ENCODE results near the gene NDUFAF3. TPM values are rescaled to one million over a fixed set of nuclear protein-coding genes. Genes with fewer than 3 reads are reported as not detected.

Gene NDUFAF3, protein sequence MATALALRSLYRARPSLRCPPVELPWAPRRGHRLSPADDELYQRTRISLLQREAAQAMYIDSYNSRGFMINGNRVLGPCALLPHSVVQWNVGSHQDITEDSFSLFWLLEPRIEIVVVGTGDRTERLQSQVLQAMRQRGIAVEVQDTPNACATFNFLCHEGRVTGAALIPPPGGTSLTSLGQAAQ
- 35.6 TPM for polyA plus RNA-seq (2013, experiment 1 of 2)
- 35.4 TPM for polyA plus RNA-seq (2013, experiment 2 of 2)

GRCh38 chr3:49021813-49022687, at the start of gene NDUFAF3:
NDUFAF3 (plus strand) TSS chr3:49022121; CDS start chr3:49022145, 24 bp downstream.
- Histone ChIP-seq H3K4me3 (ENCODE audit: low read length) (peak within 1 kb of the TSS; percentile 97), H3K4me2 (ENCODE audit: low read length) (peak within 1 kb of the TSS; percentile 98), H2BK5ac (ENCODE audit: low read length) (peak within 1 kb of the TSS; percentile 84), H3K36me3 (ENCODE audit: control insufficient read depth, insufficient read depth, low read length) (peaks cover 18% of the 10 kb centered on the region), H3K56ac (ENCODE audit: low read length) (peak within 1 kb of the TSS; percentile 100), H2AK5ac (ENCODE audit: low read length) (peak within 1 kb of the TSS; percentile 98), H3K4ac (ENCODE audit: low read depth, low read length) (peak within 1 kb of the TSS; percentile 88), H3K79me1 (ENCODE audit: low read length) (peaks cover 11% of the 10 kb centered on the region), H4K5ac (ENCODE audit: low read length) (no peak within 1 kb of the TSS), H3K79me2 (ENCODE audit: control insufficient read depth, insufficient read depth, low read length) (peaks cover 16% of the 10 kb centered on the region), H4K8ac (ENCODE audit: low read depth, low read length) (no peak within 1 kb of the TSS), H3K18ac (ENCODE audit: low read length) (peak within 1 kb of the TSS; percentile 81), H2BK15ac (replicated peaks; ENCODE audit: low read depth) (no peak within 1 kb of the TSS), H3K4me1 (ENCODE audit: control insufficient read depth, low read depth, low read length) (peaks cover 9% of the 10 kb centered on the region), H3K27me3 (ENCODE audit: insufficient read depth, low read length, poor library complexity) (no peaks in the 10 kb centered on the region), H3K27ac (ENCODE audit: low read depth, low read length) (peak within 1 kb of the TSS; percentile 95), H3K9ac (ENCODE audit: low read length) (peak within 1 kb of the TSS; percentile 100), H3K23ac (ENCODE audit: low read length) (peak within 1 kb of the TSS; percentile 99), H2BK120ac (ENCODE audit: low read depth, low read length) (no peak within 1 kb of the TSS)
- DNase-seq: peak; percentile 97
- WGBS (ENCODE audit: extremely low coverage, insufficient coverage, low lambda C conversion rate): no CpG with 5 or more reads among the region's 83 CpGs

- Histone ChIP-seq H3K4me2 (ENCODE audit: low read length) (no peak overlapping the region), H3K36me3 (ENCODE audit: control insufficient read depth, insufficient read depth, low read length) (peaks cover 8% of the 10 kb centered on the region), H3K27ac (ENCODE audit: low read depth, low read length) (no peak overlapping the region), H3K79me2 (ENCODE audit: control insufficient read depth, insufficient read depth, low read length) (no peaks in the 10 kb centered on the region), H4K8ac (ENCODE audit: low read depth, low read length) (no peak overlapping the region), H3K27me3 (ENCODE audit: insufficient read depth, low read length, poor library complexity) (no peaks in the 10 kb centered on the region), H3K56ac (ENCODE audit: low read length) (no peak overlapping the region), H2BK5ac (ENCODE audit: low read length) (no peak overlapping the region), H3K9ac (ENCODE audit: low read length) (no peak overlapping the region), H4K5ac (ENCODE audit: low read length) (no peak overlapping the region), H3K4me3 (ENCODE audit: low read length) (no peak overlapping the region), H3K23ac (ENCODE audit: low read length) (no peak overlapping the region), H3K4me1 (ENCODE audit: control insufficient read depth, low read depth, low read length) (no peaks in the 10 kb centered on the region), H3K4ac (ENCODE audit: low read depth, low read length) (no peak overlapping the region), H3K79me1 (ENCODE audit: low read length) (no peaks in the 10 kb centered on the region), H3K18ac (ENCODE audit: low read length) (no peak overlapping the region), H2BK120ac (ENCODE audit: low read depth, low read length) (no peak overlapping the region), H2AK5ac (ENCODE audit: low read length) (no peak overlapping the region), H2BK15ac (replicated peaks; ENCODE audit: low read depth) (no peak overlapping the region)
- no CpG with 5 or more reads among the region's 10 CpGs for WGBS (ENCODE audit: extremely low coverage, insufficient coverage, low lambda C conversion rate)
- DNase-seq: no peak
Observed at GRCh38 chr3:48974076-48974864, 47.7 kb upstream of the NDUFAF3 start.

DNA sequence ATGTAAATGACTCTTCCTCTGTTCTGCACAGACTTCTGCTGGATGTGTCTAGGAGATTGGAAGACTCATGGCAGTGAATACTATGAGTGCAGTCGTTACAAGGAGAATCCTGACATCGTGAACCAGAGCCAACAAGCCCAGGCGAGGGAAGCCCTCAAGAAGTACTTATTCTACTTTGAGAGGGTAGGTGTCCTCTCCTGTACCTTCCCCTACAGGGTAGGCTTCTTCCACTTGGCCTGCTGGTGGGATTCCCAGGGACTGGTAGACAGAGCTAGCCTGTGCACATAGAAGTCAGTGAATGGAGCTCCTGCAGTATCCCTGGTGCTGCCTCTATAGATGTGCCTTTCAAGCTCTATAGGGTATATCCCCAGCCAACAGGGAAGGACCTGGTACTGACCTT, 42.5 kb upstream of the NDUFAF3 start:
- Histone ChIP-seq H3K36me3 (ENCODE audit: control insufficient read depth, insufficient read depth, low read length) (peaks cover 19% of the 10 kb centered on the region), H3K27me3 (ENCODE audit: insufficient read depth, low read length, poor library complexity) (no peaks in the 10 kb centered on the region), H3K27ac (ENCODE audit: low read depth, low read length) (no peak overlapping the region), H3K23ac (ENCODE audit: low read length) (no peak overlapping the region), H3K4me3 (ENCODE audit: low read length) (no peak overlapping the region), H3K18ac (ENCODE audit: low read length) (no peak overlapping the region), H3K4ac (ENCODE audit: low read depth, low read length) (no peak overlapping the region), H2BK120ac (ENCODE audit: low read depth, low read length) (no peak overlapping the region), H2BK5ac (ENCODE audit: low read length) (no peak overlapping the region), H3K9ac (ENCODE audit: low read length) (no peak overlapping the region), H3K4me1 (ENCODE audit: control insufficient read depth, low read depth, low read length) (no peaks in the 10 kb centered on the region), H4K5ac (ENCODE audit: low read length) (no peak overlapping the region), H4K8ac (ENCODE audit: low read depth, low read length) (no peak overlapping the region), H3K79me1 (ENCODE audit: low read length) (no peaks in the 10 kb centered on the region), H3K4me2 (ENCODE audit: low read length) (no peak overlapping the region), H3K79me2 (ENCODE audit: control insufficient read depth, insufficient read depth, low read length) (no peaks in the 10 kb centered on the region), H3K56ac (ENCODE audit: low read length) (no peak overlapping the region), H2BK15ac (replicated peaks; ENCODE audit: low read depth) (no peak overlapping the region), H2AK5ac (ENCODE audit: low read length) (no peak overlapping the region)
- WGBS (ENCODE audit: extremely low coverage, insufficient coverage, low lambda C conversion rate): no CpG with 5 or more reads among the region's 3 CpGs
- no peak for DNase-seq

GRCh38 chr3:48980295-48980694, 41.6 kb upstream of the NDUFAF3 start:
- Histone ChIP-seq H3K4me1 (ENCODE audit: control insufficient read depth, low read depth, low read length) (no peaks in the 10 kb centered on the region), H2BK15ac (replicated peaks; ENCODE audit: low read depth) (no peak overlapping the region), H3K56ac (ENCODE audit: low read length) (no peak overlapping the region), H4K8ac (ENCODE audit: low read depth, low read length) (no peak overlapping the region), H4K5ac (ENCODE audit: low read length) (no peak overlapping the region), H3K36me3 (ENCODE audit: control insufficient read depth, insufficient read depth, low read length) (peaks cover 17% of the 10 kb centered on the region), H2BK120ac (ENCODE audit: low read depth, low read length) (no peak overlapping the region), H3K9ac (ENCODE audit: low read length) (no peak overlapping the region), H3K4me2 (ENCODE audit: low read length) (no peak overlapping the region), H2BK5ac (ENCODE audit: low read length) (no peak overlapping the region), H2AK5ac (ENCODE audit: low read length) (no peak overlapping the region), H3K79me2 (ENCODE audit: control insufficient read depth, insufficient read depth, low read length) (no peaks in the 10 kb centered on the region), H3K27me3 (ENCODE audit: insufficient read depth, low read length, poor library complexity) (no peaks in the 10 kb centered on the region), H3K79me1 (ENCODE audit: low read length) (no peaks in the 10 kb centered on the region), H3K18ac (ENCODE audit: low read length) (no peak overlapping the region), H3K4ac (ENCODE audit: low read depth, low read length) (no peak overlapping the region), H3K4me3 (ENCODE audit: low read length) (no peak overlapping the region), H3K27ac (ENCODE audit: low read depth, low read length) (no peak overlapping the region), H3K23ac (ENCODE audit: low read length) (no peak overlapping the region)
- WGBS (ENCODE audit: extremely low coverage, insufficient coverage, low lambda C conversion rate): no CpG with 5 or more reads among the region's 4 CpGs
- no peak for DNase-seq

GRCh38 chr3:48982016-48982415, 39.9 kb upstream of the NDUFAF3 start:
- Histone ChIP-seq H3K56ac (ENCODE audit: low read length) (no peak overlapping the region), H3K27me3 (ENCODE audit: insufficient read depth, low read length, poor library complexity) (no peaks in the 10 kb centered on the region), H3K4me3 (ENCODE audit: low read length) (no peak overlapping the region), H4K8ac (ENCODE audit: low read depth, low read length) (no peak overlapping the region), H2BK120ac (ENCODE audit: low read depth, low read length) (no peak overlapping the region), H3K36me3 (ENCODE audit: control insufficient read depth, insufficient read depth, low read length) (peaks cover 17% of the 10 kb centered on the region), H3K4ac (ENCODE audit: low read depth, low read length) (no peak overlapping the region), H3K79me2 (ENCODE audit: control insufficient read depth, insufficient read depth, low read length) (no peaks in the 10 kb centered on the region), H4K5ac (ENCODE audit: low read length) (no peak overlapping the region), H3K4me1 (ENCODE audit: control insufficient read depth, low read depth, low read length) (no peaks in the 10 kb centered on the region), H3K79me1 (ENCODE audit: low read length) (no peaks in the 10 kb centered on the region), H2BK5ac (ENCODE audit: low read length) (no peak overlapping the region), H3K9ac (ENCODE audit: low read length) (no peak overlapping the region), H3K4me2 (ENCODE audit: low read length) (no peak overlapping the region), H3K27ac (ENCODE audit: low read depth, low read length) (no peak overlapping the region), H3K23ac (ENCODE audit: low read length) (no peak overlapping the region), H2AK5ac (ENCODE audit: low read length) (no peak overlapping the region), H2BK15ac (replicated peaks; ENCODE audit: low read depth) (no peak overlapping the region), H3K18ac (ENCODE audit: low read length) (no peak overlapping the region)
- DNase-seq: no peak

Measured in mesendoderm (in vitro differentiated cells).